A172 (cell line): ENCODE measurements around the gene AP3M1. TPM values are rescaled to one million over a fixed set of nuclear protein-coding genes. Genes with fewer than 3 reads are reported as not detected.
A peak's percentile ranks its signal among the peaks of the same experiment; 100 is the strongest.

Source experiments
- DNase-seq: peaks from one replicate; pipeline ENCODE4 v3.0.0-alpha.2; 2015; ENCODE audit warnings: low spot score
- total RNA-seq: library from RNA; depleted of rRNA; stranded (reverse); fragments of >200 nt; shearing (Covaris generic); gene quantifications from 2 replicates; pipeline ENCODE4 v1.2.3, GENCODE V29; 2014; rRNA removed

The AP3M1 gene
- total RNA-seq, 1 experiment from 2014 or later, result 56.8 TPM

DNA sequence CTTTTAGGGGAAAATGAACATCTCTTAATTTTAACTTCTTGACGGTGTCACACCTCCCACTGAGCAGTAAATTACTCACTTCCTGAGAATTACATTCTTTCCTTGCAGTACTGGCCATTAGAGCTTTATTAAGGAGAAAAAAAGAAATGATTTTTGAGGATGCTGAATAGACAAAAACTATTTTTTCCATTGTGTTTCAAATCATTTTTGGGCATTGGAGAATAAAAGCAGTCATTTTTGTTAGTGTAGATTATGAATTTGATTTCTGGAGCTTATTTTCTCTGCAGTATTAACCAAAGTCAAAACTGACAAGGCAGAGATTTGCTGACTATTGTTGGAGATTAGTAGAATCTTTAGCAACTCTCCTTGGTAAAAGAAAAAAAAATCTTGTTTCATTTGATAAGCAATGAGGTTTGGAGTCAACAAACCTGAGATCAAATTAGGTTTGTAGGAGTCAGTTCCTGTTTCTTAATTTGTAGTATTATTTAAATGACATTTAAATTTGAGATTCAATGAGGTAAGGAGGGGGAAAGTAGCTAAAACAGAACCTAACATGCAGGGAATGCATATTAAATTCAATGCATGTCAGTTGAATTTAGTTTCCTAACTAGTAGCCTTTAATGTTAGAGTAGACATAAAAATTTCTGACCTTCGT lies 70.6 kb downstream of the AP3M1 start:
- DNase-seq, result peak; percentile 76

DNA sequence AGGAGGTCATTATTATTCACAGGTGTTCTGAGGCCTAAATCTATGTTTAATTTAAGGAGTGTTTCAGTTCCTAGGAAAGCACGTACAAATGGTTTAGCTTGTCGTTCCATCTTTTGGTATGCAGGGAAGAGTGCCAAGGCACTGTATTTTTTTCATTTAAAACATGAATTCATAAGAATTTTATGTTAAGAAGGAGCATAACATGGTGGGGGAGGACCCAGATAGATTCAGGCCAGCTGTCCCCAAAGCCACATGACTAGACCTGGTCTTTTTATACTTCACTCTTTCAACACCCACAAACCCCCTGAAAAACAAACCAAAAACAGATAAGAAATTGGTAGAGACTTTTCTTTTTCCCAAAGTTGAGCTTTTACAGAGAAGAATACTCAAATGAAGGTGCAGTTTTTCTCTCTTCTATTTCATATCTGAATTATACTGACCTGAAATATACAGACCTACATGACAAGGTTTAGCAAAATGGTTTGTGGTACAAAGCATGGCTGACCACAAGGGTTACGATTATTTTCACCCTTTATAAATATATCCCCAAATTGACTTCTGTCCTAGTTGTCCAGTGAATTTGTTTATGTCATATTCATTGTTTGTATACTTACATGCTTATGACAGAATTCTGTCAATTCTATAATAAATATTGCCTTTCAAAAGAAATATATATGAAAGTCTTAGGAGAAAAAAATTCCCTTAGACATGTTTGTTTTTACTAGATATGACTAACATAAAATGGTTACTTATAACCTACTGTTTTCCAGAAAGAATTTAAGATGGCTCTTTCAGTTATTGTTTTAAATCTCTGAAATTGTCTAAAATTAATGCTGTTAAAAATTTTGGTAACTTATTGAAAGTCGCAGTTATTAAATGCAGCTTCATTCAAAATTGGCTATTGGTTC lies 71.3 kb downstream of the AP3M1 start:
- DNase-seq, result peak; percentile 26

DNA sequence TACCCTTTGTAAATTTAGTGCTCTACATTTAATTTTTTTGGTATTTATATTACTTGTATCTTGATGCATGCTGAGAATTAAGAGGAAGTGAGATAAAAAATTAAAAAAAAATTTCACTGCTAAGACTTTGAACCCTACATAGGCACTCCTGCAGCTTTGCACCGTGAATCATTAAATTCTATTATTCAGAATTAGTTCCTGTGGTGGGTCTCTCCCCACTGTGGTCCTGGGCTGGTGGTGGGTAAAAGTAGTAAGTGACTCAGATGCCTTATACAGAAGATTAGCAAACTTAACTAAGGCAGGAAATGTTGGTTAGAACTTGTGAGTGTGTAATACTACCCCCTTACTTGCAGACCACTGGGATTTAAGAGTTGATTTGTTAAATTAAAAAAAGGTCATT lies 72.6 kb downstream of the AP3M1 start:
- peak; percentile 72 for DNase-seq

DNA sequence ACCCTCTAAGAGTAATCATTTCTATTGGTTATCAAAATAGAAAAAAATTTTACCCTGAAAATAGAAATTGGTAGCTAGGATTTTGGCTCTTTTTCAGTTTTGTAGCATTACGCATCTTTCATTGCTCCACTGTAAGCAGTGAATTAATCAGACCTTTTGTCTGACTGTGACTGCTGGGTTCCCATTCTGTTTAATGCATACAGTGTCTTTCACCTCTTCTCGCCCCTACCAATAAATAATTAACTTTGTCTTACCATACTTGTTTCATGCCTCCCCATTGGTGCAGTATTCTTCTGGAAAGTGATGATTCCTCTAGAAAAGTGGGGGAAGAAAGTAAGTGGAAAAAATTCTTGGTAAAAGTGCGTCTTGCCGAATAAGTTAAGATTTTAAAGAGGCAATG lies 73.2 kb downstream of the AP3M1 start:
- DNase-seq, result no peak

DNA sequence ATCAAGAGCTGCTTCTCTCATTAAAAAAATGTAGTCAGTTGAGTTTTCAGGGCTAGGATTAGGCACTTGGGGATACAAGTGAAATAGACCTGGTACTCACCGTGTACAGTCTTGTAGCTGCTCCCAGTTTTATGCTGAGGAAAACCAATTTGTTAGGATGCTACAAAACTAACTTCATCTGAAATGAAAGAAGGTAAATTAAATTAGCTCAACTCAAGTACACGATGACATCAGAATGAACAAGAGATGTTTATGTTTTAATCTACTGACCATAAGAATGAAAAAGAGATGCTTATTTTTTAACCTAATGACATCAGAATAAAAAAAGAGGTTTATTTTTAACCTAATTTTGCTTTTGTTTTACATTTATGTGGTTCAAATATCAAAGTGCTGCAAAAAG lies 73.7 kb downstream of the AP3M1 start:
- DNase-seq, result no peak

DNA sequence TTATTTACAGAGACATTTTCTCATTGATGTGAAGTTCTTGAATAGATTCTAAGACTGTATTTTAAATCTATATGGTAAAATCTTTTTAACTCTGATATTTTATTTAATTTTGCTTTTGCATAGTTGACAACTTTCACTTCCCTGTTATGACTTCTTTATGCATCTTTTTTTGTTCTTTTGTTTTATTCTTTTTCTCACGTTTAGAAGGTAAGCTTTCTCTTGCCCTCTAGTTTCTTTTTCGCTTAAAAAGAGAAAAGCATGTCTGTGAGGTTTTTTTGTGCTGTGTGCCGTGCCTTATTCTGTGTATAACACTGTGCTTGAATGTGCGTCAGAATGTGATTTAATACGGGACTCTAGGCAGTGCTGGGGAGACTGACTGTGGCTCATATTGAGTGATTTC lies 74.7 kb downstream of the AP3M1 start:
- DNase-seq, result no peak

DNA sequence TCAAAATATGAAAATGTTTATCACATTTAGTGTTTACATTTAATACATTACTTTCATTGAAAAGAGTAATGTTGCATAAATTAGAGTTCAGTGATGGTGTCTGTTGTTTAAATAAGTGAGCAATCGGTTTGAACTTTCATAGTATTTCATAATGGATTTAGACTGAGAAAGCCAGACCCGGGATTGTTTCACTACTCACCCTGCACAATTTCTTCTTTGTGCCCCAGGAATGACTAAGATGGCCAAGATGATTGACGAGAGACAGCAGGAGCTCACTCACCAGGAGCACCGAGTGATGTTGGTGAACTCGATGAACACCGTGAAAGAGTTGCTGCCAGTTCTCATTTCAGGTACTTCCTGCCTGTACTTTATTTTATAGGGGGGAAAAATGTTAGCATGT lies 78.1 kb downstream of the AP3M1 start:
- peak; percentile 75 for DNase-seq

DNA sequence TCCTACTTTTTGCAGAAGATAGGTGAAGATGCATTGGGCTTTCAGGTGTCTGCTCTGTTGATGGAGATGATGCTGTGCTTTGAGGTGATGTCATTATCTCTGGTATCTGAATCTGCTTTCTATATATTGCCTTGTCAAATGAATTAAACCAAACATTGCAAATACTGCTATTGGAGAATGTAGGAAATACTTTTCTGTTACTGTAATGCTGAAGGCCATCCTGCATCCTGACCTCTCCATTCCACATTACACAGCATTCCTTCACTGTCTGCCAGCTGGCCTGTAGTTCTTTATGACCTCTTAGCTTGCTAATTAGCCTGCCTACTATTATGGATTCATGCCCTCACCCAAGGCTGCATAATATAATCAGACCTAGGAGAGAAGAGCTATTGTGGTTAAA lies 79.5 kb downstream of the AP3M1 start:
- peak; percentile 82 for DNase-seq

Other genes with a start within 250 kb of the AP3M1 start
- 6.7 and 8.9 TPM in 2 replicates for gene PLAU, start 239.7 kb downstream of the AP3M1 start, total RNA-seq
- 142 and 146 TPM in 2 replicates for gene VCL, start 152.7 kb downstream of the AP3M1 start, total RNA-seq
- 51.4 and 52.5 TPM in 2 replicates for gene ADK, start 393 bp upstream of the AP3M1 start, total RNA-seq